Common myeloid progenitor, CD34-positive (primary cell): ENCODE measurements around the gene C10orf90.

Experiments
- CTCF ChIA-PET: fragments of 350-600 bp; sonication (Branson Sonifier 250); formaldehyde crosslinking; loops from one replicate; lab custom pipeline; 2021; ENCODE audit warnings: antibody characterized with exemption; lab: Charles Lee
- POLR2A ChIA-PET: fragments of 350-600 bp; sonication (Branson Sonifier 250); formaldehyde crosslinking; loops from one replicate; lab custom pipeline; 2021; ENCODE audit warnings: antibody characterized with exemption; lab: Charles Lee
- DNase-seq, 3 donors: peaks; one replicate each; pipeline versions ENCODE4 v3.0.0 to v3.0.0-alpha.2; 2013
- H3K27ac ChIP-seq, 2 experiments: 1 replicate in 1 of 2; 2 replicates in 1 of 2; pipeline ENCODE4 v1.7.0; 2013; ENCODE audit warnings: inconsistent platforms in 2 of 2, low read length in 2 of 2, mild to moderate bottlenecking in 2 of 2, low read depth in 1 of 2, moderate library complexity in 1 of 2; ENCODE audit not compliant: severe bottlenecking in 2 of 2, insufficient read depth in 1 of 2, poor library complexity in 1 of 2
- H3K27me3 ChIP-seq, 5 experiments: replicated peaks in 2 of 5; 1 replicate in 3 of 5; 2 replicates in 2 of 5; pipeline versions ENCODE4 v1.6.1 to v1.7.0; 2013; ENCODE audit warnings: low read length in 4 of 5, mild to moderate bottlenecking in 2 of 5, moderate library complexity in 2 of 5, inconsistent platforms in 1 of 5; ENCODE audit not compliant: insufficient read depth in 5 of 5, control insufficient read depth in 4 of 5
- H3K36me3 ChIP-seq, 4 experiments: 1 replicate in 2 of 4; 2 replicates in 2 of 4; pipeline versions ENCODE4 v1.6.1 to v1.7.0; 2013; ENCODE audit warnings: low read length in 3 of 4, control low read depth in 1 of 4, mild to moderate bottlenecking in 1 of 4; ENCODE audit not compliant: control insufficient read depth in 4 of 4, insufficient read depth in 4 of 4
- H3K4me1 ChIP-seq, 4 experiments: 1 replicate in 3 of 4; 2 replicates in 1 of 4; pipeline versions ENCODE4 v1.6.1 to v1.7.1; 2013; ENCODE audit warnings: low read length in 3 of 4, mild to moderate bottlenecking in 3 of 4, control low read depth in 1 of 4, inconsistent platforms in 1 of 4, moderate library complexity in 1 of 4; ENCODE audit not compliant: control insufficient read depth in 4 of 4, insufficient read depth in 4 of 4; ENCODE audit errors: control extremely low read depth in 1 of 4
- H3K4me3 ChIP-seq, 7 experiments: 1 replicate in 4 of 7; 2 replicates in 3 of 7; pipeline versions ENCODE4 v1.5.1 to v1.7.0; 2013; ENCODE audit warnings: mild to moderate bottlenecking in 7 of 7, low read length in 6 of 7, moderate library complexity in 6 of 7, inconsistent platforms in 2 of 7, low read depth in 2 of 7, control low read depth in 1 of 7; ENCODE audit not compliant: insufficient read depth in 4 of 7, control insufficient read depth in 1 of 7; ENCODE audit errors: extremely low read depth in 1 of 7
- H3K9me3 ChIP-seq, 5 experiments: 1 replicate in 4 of 5; 2 replicates in 1 of 5; pipeline versions ENCODE4 v1.6.1 to v1.7.1; 2013; ENCODE audit warnings: low read length in 4 of 5, mild to moderate bottlenecking in 2 of 5, inconsistent platforms in 1 of 5, low read depth in 1 of 5, moderate library complexity in 1 of 5; ENCODE audit not compliant: control insufficient read depth in 4 of 5, insufficient read depth in 2 of 5; ENCODE audit errors: control extremely low read depth in 1 of 5
- WGBS: methylation state at CpG from one replicate; pipeline ENCODE4 v1.1.5; 2013; ENCODE audit not compliant: insufficient coverage; 5-methylcytosine and 5-hydroxymethylcytosine counted together

Gene C10orf90

DNA sequence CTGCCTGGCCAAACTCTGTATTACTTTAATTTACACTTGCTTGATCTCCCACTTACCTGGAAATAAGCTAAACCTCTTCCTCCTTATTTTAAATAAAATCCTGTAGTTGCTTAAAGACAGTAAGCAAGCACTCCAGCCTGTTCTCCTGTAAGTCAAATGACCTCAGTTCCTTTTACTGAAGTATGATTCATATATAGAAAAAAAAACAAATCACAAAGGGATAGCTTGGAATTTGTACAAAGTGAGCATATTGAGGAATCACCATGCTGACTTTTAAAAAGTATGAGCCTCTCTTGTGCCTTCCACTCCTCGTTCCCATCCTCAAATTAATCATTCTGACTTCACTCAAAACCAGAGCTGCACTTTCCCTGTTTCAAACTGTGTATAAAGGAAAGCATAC is 52.0 kb downstream of the C10orf90 start:
- POLR2A ChIA-PET, result no interaction called here
- no peaks in the 10 kb centered on the region for H3K4me1 ChIP-seq
- no peak for DNase-seq
- no CpG with 5 or more reads among the region's 1 CpG for WGBS
- H3K27me3 ChIP-seq, result peaks cover 0 to 5% (median 0%) of the 10 kb centered on the region in 5 experiments
- no peak overlapping the region for H3K4me3 ChIP-seq
- no peaks in the 10 kb centered on the region for H3K36me3 ChIP-seq
- CTCF ChIA-PET, result no interaction called here
- peaks cover 0 to 3% (median 0%) of the 10 kb centered on the region in 5 experiments for H3K9me3 ChIP-seq
- H3K27ac ChIP-seq, result no peak overlapping the region

GRCh38 chr10:126617733-126618132 is 52.8 kb downstream of the C10orf90 start:
- Histone ChIP-seq H3K4me1 (no peaks in the 10 kb centered on the region), H3K27ac (no peak overlapping the region), H3K27me3 (peaks cover 0 to 5% (median 0%) of the 10 kb centered on the region in 5 experiments), H3K36me3 (no peaks in the 10 kb centered on the region), H3K4me3 (no peak overlapping the region), H3K9me3 (peaks cover 0 to 3% (median 0%) of the 10 kb centered on the region in 5 experiments)
- no peak for DNase-seq
- ChIA-PET POLR2A (no interaction called here), CTCF (no interaction called here)
- 100% methylated on average over 2 of the region's 3 CpGs for WGBS

GRCh38 chr10:126617208-126617607 is 53.3 kb downstream of the C10orf90 start:
- no peak for DNase-seq
- no peaks in the 10 kb centered on the region for H3K36me3 ChIP-seq
- H3K9me3 ChIP-seq, result peaks cover 0 to 3% (median 0%) of the 10 kb centered on the region in 5 experiments
- H3K27me3 ChIP-seq, result peaks cover 0 to 5% (median 0%) of the 10 kb centered on the region in 5 experiments
- no peaks in the 10 kb centered on the region for H3K4me1 ChIP-seq
- POLR2A ChIA-PET, result no interaction called here
- WGBS, result 100% methylated on average over 1 of the region's 1 CpG
- no peak overlapping the region for H3K4me3 ChIP-seq
- CTCF ChIA-PET, result no interaction called here
- no peak overlapping the region for H3K27ac ChIP-seq

GRCh38 chr10:126616737-126617136 is 53.8 kb downstream of the C10orf90 start:
- Histone ChIP-seq H3K36me3 (no peaks in the 10 kb centered on the region), H3K4me1 (no peaks in the 10 kb centered on the region), H3K9me3 (peaks cover 0 to 3% (median 0%) of the 10 kb centered on the region in 5 experiments), H3K27ac (no peak overlapping the region), H3K27me3 (peaks cover 0 to 5% (median 0%) of the 10 kb centered on the region in 5 experiments), H3K4me3 (no peak overlapping the region)
- CTCF ChIA-PET, result no interaction called here
- POLR2A ChIA-PET, result no interaction called here
- no peak for DNase-seq
- WGBS, result 52% methylated on average over 3 of the region's 3 CpGs

GRCh38 chr10:126611303-126611702 is 59.2 kb downstream of the C10orf90 start:
- no peak for DNase-seq
- Histone ChIP-seq H3K27me3 (peaks cover 0 to 5% (median 0%) of the 10 kb centered on the region in 5 experiments), H3K27ac (no peak overlapping the region), H3K9me3 (no peaks in the 10 kb centered on the region), H3K36me3 (no peaks in the 10 kb centered on the region), H3K4me1 (no peaks in the 10 kb centered on the region), H3K4me3 (no peak overlapping the region)
- ChIA-PET POLR2A (no interaction called here), CTCF (no interaction called here)
- 100% methylated on average over 1 of the region's 2 CpGs for WGBS

GRCh38 chr10:126609566-126609965 is 60.9 kb downstream of the C10orf90 start:
- Histone ChIP-seq H3K4me3 (no peak overlapping the region), H3K27ac (no peak overlapping the region), H3K27me3 (peaks cover 0 to 2% (median 0%) of the 10 kb centered on the region in 5 experiments), H3K4me1 (no peaks in the 10 kb centered on the region), H3K36me3 (no peaks in the 10 kb centered on the region), H3K9me3 (peaks cover 0 to 5% (median 0%) of the 10 kb centered on the region in 5 experiments)
- WGBS, result 76% methylated on average over 4 of the region's 4 CpGs
- ChIA-PET CTCF (no interaction called here), POLR2A (no interaction called here)
- DNase-seq, result no peak

DNA sequence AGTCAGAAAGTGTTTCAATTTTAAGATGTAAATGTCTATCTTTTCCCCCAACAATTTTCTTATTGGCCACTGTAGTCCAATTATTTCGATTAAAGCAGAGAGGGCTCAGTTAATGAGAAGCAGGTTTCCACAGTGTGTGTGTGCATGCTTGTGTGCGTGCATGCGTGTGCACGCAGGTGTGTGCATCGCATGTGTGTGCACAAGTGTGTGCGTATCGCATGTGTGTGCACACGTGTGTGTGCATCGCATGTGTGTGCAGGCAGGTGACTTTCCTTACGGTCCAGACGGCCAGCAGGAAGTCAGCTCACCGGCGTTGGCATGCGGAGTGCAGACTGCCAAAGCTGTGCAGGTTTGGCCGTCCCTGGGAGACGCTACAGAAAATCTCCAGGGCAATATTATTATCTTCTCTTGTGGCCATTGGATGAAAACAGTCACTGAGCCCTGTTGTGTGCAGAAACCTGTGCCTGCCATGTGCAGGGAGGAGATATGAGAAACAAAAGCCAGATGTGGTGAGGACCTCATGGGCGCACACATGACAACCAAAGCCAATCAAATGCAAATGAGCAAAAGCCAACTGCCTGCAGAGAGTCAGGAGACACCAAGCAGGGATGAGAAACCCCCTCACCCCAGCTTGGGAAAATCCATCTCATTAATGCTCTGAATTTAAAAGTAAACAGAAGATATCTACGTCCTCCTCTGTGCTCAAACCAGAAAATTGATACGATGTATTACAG is 70.4 kb downstream of the C10orf90 start:
- ChIA-PET CTCF (interaction anchor here (1.2 kb wide), 1 partner anchor 665 kb away, joined by 3 read pairs; no protein-coding TSS in a partner anchor), POLR2A (no interaction called here)
- no peaks in the 10 kb centered on the region for H3K36me3 ChIP-seq
- H3K4me1 ChIP-seq, result no peaks in the 10 kb centered on the region
- DNase-seq, result peak; percentile 8 to 45 (median 20)
- H3K9me3 ChIP-seq, result peaks cover 0 to 2% (median 0%) of the 10 kb centered on the region in 5 experiments
- peaks cover 0 to 13% (median 0%) of the 10 kb centered on the region in 5 experiments for H3K27me3 ChIP-seq
- H3K4me3 ChIP-seq, result no peak overlapping the region
- 91% methylated on average over 17 of the region's 19 CpGs for WGBS
- H3K27ac ChIP-seq, result no peak overlapping the region
